GM19324 (cell line): ENCODE measurements around the gene NUP98.
"Not testable (repeated sequence)": the region's sequence is repeated elsewhere in the genome, so short reads cannot be mapped to it uniquely, and the experiment has no call there.

Source experiments
- ATAC-seq: cut with Tn5 transposase; IDR thresholded peaks from one replicate; pipeline ENCODE4 v1.9.1; 2021; ENCODE audit warnings: mild to moderate bottlenecking, moderate library complexity; ENCODE audit not compliant: unreplicated experiment, low FRiP score

Gene NUP98

DNA sequence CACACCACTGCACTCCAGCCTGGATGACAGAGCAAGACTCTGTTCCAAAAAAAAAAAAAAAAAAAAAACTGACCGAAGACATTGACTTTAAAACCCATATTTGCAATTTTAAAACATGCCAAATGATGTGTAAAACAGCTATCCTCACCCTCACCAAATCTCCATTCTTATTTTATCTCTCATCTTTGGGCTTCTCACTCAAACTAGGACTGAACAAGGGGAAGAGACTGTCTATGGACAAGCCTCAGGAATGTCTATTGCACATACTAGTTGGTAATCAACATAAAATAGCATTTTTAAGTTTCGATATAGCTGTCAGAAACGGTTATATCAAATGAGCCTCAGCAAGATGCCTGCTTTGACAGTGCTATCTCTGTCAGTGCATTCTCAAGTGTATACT lies 118.3 kb downstream of the NUP98 start:
- no peak for ATAC-seq

DNA sequence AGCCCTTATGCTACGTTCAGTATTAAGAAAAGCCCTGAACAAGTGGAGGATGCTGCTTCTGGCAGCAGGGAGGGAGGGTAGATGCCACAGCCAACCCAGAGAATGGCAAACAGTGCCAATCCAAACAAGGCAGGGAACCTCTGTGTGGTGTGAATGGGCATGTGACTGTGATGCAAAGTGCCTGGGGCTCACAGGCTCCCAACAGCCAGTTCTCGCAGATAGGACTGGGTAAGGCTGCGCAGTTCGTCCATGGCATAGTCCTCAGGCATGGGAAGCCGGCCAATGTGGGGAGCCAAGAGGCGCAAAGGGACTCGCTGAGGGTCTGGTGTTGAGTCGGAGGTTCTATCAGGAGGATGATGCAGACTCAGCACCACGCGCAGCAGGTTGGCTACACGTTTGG lies 121.4 kb downstream of the NUP98 start:
- ATAC-seq, result no peak

DNA sequence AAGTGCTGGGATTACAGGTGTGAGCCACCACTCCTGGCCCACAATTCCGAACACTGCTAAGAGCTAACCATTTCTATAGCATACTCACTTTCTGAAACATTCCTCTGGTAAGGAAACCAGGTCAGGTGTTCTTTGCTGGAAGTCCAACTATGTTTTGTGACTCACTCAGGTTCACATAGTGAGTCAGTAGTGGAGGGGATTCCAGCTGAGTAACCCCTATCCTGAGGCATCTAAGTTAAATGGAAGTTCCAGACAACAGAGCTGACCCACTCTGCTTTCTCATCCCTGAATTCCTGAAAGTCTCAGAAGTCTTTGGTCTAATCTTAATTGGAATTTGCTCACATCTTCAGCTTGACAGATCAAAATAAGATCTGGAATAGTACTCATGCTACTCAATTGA lies 123.2 kb downstream of the NUP98 start:
- no peak for ATAC-seq

DNA sequence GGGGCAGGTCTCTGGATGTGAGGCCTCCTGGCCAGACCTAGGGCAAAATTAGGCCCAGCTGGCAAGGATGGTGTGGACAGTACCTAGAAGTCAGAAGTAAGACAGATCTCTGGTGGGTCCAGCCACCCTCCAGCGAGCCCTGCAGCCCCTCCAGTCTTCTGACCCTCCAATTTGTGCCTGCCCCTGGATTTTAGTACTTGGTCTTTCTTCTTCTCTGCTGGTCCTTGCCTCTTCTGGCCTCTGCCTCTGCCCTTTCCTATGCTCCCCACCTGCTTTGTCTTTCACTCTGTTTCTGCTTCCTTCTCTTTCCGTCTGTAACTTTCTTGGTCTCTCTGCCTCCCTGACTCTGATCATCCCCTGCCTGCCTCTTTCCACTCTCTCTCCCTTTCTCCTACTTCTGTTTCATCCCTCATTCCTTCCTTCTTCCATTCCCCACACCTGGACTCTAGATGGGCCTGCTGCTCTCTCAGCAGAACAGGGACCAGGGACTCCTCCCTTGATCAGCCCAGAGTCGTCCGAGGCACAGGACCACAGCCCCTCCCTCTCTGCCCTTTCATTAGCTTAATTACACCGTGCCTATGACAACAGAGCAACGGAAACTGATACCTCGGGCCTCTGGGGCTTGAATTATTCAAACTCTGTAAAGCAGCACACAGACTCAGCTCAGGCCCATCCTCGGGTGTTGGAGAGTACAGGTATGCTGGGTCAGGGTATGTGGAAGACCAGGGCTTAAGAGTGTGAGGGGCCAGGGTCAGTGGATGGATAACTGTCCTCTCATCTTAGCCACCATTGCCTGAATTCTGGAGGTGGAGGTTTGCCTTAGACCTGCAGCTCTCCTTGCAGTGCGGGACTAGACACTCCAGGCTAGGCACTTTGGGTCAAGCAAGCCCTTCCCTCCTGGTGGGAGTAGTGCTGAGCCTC lies 125.8 kb downstream of the NUP98 start, which contains the start of gene CHRNA10:
Gene CHRNA10 (minus strand): TSS at position 51 of the 921 bp plus-strand sequence. CDS start 72 bp downstream, outside the sequence.
- no peak for ATAC-seq

DNA sequence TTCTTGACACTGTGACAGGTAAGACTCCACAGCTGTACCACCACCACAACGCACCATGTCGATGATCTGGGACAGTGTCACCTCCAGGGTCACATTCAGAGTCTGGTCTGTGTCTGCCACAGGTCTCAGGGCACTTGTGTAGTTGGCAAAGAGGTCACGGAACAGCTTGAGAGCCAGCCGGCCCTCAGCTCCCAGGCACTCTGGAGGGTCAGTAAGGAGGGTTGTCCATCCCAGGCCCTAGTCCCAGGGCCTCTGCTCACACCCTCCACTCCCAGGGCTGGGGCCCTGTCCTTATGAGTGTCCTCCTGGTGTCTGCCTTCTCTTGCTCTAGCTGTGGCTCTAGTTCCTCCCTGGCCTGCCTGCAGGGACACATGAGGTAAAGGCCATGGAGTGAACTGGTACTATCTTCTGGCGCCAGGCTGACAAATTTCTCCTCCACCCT lies 127.6 kb downstream of the NUP98 start:
- ATAC-seq, result no peak

DNA sequence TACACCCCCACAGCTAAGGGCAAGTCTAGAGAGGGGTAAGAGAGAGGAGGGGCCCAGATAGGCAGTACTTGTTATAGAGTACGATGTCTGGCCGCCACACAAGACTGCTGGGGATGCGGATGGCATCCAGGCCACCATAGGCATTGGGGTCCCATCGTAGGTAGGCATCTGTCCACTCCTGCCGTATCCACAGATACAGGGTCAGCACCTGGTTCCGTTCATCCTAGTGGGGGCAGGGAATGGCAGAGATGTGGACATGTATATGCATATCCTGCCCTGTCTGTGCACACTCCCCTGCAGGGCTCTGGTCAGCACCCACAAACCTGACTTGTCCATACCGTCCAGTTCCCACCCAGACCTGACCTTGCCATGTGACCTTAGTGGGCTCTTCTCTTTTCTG lies 128.2 kb downstream of the NUP98 start:
- no peak for ATAC-seq

DNA sequence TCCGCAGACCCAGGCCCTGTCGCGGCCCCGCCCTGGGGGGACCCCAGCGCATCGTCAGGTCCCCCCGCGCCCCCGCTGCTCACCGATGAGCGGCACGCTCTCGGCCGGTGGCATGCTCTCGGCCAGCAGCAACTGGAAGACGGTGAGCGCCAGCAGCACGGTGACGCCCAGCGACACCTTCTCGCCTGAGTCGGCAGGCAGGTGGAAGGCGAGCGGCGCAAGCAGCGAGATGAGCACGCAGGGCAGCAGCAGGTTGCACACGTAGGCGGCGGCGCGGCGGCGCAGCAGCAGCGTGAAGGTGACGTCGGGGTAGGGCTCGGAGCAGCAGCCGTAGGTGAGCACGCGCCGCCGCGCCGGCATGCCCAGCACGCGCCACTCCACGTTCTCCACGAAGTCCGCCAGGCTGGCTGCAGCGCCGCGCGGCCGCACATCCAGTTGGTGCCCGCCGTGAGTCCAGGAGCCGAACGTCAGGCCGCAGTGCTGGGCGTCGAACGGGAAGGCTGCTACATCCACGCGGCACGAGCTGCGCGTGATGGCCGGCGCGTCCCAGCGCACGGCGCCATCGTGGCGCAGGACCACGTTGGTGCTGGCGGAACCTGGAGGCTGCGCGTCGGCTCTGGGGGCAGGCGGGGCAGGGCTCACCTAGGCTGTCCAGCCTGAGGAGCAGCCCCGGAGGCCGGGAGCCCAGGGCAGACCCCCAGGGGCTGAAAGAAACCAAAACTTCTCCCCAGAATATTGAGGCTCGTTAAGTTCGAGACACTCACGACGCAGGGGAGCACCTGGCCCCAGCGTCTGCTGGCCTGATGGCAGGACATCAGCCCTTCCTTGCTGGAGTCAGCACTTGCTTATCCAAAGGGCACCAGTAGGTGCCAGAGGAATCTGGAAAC lies 130.0 kb downstream of the NUP98 start:
- ATAC-seq, result no peak

DNA sequence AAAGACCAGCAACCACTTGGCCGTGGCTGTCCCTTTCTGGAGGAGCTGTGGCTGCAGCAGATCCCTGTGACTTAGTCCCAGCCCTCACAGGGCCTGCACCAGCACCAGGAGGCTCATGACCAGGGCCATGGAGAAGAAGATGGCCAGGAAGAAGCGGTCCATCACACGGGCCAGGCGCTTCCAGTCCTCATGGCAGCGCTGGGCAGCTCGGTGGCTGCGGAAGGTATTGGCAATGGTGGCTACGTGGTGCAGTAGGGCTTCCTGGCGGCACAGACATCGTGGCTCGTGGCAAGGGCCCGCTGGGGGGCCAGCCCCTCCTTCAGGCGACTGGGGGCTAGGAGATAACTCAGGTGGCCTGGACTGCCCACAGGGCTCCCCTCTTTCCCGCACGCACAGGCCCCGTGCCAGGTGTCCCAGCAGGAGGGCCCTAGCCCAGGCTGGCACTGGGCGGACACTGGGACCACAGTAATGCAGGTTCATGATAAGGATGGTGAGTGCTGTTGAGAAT lies 131.3 kb downstream of the NUP98 start:
- ATAC-seq, result no peak

DNA sequence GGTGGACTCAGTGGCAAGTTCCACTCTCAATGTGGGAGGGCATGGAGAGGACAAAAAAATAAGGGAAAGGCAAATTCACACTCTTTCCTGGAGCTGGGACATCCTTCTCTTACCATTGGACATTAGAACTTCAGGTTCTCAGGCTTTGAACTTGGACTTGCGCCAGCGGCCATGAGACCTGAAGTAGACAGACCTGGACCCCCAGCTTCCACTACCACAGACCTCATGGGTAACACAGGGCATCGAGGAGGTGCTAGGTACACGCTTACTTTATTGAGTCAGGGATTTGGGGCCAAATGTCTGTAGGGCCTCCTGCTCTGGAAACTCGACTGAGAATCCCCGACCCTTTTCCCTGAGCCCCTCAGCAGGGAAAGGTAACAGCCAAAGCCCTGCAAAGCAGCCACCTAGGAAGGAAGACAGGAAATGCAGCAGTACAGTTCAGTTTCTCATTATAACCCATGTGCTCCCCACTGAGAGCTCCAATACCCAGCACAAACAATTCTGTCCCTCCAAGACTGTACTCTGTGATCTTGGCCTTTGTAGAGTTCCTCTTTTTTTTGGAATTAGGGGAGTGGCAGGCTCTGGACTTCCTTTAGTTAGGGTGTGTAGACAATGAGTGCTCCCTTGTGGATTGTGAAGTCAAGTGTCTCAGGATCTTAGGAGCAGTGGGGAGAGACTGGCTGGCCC lies 131.9 kb downstream of the NUP98 start:
- ATAC-seq, result no peak

DNA sequence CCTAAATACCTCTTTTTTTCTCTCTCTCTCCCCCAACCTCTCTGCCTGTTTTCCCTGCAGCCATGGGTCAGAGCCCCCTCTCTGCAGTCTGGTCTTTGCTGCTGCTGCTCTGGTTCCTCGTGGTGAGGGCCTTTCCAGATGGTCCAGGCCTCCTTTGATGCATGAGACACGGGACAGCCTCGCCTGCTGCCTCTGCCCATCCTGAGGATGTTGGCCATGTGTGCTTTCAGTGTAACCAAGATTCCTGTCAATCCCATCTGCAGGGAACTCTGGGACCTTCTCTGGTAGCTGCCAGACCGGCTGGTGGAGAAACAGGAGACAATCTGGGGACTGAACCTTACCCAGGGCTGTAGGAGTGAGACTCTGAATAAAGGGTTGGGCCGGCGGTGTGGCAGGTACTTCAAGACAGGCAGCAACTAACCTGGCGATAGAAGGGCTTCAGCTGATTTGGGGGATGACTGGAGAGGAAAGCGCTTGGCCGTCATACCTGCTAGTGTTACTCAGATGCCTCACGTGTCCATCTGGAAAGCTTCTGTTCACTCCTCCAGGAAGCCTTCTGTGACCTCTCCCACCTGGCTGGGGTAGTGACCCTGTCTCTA lies 133.2 kb downstream of the NUP98 start:
- no peak for ATAC-seq

DNA sequence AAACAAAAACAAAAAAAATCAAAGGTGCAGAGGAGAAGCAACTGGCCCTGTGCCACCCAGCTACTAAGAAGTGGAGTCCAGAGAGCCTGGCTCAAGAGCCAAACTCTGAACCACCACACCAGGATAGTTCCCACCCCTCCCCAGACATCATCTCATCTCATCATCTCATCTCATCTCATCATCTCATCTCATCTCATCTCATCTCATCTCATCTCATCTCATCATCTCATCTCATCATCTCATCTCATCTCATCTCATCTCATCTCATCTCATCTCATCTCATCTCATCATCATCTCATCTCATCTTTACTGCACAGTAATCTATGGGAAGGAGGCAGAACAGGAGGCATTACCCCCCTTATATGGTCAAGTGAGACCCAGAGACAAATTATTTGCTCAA lies 134.5 kb downstream of the NUP98 start:
- no peak for ATAC-seq

DNA sequence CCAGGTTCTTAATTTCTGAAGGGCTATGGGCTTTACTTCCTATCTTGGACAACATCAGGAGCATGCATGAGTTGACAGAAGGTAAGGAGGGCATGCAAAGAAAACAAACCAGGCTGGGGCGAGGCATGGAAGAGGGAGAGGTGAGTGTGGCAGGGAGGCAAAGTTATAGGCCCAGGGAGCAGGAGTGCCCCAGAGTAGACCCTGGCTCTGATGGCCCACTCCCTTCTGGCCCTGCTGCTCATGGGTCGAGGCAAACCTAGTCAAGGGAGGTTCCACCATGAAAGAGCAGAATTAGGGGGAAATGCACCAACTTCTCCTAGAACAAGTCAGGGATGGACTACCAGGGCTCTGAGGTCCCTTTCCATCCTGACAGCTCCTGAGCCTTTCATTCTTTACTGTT lies 136.4 kb downstream of the NUP98 start:
- no peak for ATAC-seq

DNA sequence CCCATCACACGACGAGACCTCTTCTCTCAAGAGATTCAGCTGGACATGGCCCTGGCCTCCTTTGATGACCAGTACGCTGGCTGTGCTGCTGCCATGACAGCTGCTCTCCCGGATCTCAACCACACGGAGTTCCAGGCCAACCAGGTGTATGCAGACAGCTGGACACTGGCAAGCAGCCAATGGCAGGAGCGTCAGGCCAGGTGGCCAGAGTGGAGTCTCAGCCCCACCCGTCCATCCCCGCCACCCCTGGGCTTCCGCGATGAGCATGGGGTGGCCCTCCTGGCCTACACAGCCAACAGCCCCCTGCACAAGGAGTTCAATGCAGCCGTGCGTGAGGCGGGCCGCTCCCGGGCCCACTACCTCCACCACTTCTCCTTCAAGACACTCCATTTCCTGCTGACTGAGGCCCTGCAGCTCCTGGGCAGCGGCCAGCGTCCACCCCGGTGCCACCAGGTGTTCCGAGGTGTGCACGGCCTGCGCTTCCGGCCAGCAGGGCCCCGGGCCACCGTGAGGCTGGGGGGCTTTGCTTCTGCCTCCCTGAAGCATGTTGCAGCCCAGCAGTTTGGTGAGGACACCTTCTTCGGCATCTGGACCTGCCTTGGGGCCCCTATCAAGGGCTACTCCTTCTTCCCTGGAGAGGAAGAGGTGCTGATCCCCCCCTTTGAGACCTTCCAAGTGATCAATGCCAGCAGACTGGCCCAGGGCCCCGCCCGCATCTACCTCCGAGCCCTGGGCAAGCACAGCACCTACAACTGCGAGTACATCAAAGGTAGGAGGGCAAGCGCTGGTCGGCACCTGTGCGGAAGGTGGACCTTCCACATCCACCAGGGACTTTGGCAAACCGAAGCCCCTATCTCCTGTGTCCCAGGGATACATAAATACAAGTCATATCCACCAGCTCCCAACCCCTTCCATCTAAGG lies 137.5 kb downstream of the NUP98 start:
- ATAC-seq, result no peak

DNA sequence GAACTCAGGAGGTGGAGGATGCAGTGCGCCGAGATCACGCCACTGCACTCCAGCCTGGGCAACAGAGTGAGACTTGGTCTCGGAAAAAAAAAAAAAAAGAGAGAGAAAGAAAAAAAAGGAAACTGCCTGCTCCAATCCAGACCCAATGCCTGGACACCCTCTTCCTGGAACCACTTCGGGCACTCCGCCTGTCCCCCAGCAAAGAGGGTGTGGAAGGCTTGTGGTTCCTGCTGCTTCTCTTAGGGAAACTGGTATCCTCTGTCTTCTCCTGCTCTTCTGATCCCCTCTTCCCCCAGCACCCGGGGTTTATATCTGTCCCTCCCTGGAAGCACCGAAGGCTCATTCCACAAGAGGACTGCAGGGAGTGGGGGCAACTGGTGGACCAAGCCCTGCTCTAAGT lies 139.1 kb downstream of the NUP98 start:
- no peak for ATAC-seq

DNA sequence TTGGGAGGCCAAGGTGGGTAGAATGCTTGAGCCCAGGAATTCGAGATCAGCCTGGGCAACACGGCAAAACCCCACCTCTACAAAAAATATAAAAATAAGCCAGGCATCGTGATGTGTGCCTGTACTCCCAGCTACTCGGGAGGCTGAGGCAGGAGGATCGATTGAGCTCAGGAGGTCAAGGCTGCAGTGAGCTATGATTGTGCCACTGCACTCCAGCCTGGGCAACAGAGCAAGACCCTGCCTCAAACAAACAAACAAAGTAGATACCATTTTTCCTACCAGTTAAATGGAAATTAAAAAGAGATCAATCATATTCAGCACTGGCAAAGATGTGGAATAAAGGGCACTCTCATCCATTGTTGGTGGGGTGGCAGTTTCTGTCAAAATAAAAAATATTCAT lies 140.0 kb downstream of the NUP98 start:
- ATAC-seq, result not testable (repeated sequence)

DNA sequence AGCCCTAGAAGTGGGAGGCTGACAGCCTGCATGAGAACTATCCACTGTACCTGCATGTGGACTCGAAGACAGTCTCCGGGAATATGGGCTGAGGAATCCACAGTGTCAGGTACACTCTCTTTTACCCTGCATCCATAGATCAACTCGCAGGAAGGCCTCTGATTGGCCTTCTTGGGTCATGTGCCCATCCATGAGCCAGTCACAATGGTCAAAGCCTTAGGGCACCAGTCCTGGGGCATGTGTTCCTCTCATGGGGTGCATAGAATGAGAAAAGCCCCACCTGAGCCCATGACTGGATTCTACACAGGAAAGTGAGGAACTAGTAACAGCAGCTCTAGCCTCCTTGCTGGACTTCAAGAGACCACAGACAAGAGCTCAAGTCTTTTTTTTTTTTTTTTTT lies 141.8 kb downstream of the NUP98 start:
- ATAC-seq, result no peak

DNA sequence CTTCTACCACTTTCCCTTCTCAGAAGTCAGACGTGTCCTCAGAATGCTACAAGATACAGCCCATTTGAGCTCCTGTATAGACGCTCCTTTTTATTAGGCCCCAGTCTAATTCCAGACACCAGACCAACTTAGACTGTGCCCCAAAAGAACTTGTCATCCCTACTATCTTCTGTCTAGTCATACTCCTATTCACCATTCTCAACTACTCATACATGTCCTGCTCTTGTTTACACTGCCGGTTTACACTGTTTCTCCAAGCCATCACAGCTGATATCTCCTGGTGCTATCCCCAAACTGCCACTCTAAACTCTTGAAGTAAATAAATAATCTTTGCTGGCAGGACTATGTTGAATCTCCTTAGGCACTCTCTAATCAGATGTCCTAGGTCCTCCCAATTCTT lies 144.8 kb downstream of the NUP98 start:
- not testable (repeated sequence) for ATAC-seq

DNA sequence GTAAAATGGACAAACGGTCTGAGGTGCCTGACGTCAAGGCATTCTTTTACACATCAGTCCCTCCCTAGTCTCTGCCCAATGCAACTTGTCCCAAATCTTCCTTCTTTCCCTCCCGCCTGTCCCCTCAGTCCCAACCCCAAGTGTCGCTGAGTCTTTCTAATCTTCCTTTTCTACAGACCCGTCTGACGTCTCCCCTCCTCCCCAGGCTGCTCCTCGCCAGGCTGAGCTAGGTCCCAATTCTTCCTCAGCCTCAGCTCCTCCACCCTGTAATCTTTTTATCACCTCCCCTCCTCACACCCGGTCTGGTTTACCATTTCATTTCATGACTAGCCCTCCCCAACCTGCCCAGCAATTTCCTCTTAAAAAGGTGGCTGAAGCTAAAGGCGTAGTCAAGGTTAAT lies 148.0 kb downstream of the NUP98 start:
- ATAC-seq, result not testable (repeated sequence)

DNA sequence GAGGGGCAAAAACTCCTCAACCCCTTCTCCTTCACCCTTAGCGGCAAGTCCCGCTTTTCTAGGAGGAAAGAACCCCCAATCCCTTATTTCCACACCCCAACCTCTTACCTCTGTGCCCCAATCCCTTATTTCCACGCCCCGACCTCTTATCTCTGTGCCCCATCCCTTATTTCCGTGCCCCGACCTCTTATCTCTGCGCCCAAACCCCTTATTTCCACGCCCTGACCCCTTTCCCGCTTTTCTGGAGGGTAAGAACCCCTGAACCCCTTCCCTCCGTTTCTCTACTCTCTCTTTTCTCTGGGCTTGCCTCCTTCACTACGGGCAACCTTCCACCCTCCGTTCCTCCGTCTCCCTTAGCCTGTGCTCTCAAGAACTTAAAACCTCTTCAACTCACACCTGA lies 148.5 kb downstream of the NUP98 start:
- not testable (repeated sequence) for ATAC-seq
